ENCODE data around the gene DUSP28. TPM values are rescaled to one million over a fixed set of nuclear protein-coding genes. Genes with fewer than 3 reads are reported as not detected.

DUSP28 gene
- total and polyA plus RNA-seq, 2 experiments from 2014 or later: 2.7 to 4.3 TPM

DNA sequence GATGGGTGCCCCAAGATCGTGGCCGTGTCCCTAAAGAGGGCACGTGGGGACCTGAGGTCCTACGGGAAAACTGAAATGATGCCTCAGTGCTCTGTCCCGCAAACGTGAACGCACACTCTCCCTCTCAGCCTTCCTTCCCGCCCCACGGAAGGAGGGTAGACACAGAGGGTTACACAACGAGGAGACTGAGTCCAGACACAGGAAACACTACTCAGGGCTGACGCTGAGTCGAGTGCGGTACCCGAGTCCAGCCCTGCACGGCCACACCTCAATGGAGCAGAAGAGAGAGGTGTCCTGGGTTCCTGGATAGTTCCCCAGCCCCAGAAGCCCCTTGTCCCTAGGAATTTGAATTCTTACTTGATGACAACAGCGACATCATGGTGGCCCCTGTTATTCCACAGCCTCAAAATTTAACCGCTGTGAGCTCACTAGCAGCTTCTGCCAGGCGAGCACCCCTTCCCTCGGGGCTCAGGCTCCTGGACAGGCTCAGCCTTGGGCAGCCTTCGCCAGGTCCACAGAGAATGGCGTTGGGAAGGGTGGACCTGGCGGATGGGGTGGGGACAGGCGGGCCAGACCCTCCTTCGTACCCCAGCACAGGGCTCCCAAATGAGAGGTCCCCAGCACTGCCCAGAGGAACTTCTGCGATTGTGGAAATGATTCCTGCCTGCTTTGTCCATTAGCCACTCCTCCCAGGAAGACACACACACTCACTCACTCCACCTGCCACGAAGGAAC, 7.1 kb downstream of the DUSP28 start (continued):
- TF ChIP-seq, protein P1, sequence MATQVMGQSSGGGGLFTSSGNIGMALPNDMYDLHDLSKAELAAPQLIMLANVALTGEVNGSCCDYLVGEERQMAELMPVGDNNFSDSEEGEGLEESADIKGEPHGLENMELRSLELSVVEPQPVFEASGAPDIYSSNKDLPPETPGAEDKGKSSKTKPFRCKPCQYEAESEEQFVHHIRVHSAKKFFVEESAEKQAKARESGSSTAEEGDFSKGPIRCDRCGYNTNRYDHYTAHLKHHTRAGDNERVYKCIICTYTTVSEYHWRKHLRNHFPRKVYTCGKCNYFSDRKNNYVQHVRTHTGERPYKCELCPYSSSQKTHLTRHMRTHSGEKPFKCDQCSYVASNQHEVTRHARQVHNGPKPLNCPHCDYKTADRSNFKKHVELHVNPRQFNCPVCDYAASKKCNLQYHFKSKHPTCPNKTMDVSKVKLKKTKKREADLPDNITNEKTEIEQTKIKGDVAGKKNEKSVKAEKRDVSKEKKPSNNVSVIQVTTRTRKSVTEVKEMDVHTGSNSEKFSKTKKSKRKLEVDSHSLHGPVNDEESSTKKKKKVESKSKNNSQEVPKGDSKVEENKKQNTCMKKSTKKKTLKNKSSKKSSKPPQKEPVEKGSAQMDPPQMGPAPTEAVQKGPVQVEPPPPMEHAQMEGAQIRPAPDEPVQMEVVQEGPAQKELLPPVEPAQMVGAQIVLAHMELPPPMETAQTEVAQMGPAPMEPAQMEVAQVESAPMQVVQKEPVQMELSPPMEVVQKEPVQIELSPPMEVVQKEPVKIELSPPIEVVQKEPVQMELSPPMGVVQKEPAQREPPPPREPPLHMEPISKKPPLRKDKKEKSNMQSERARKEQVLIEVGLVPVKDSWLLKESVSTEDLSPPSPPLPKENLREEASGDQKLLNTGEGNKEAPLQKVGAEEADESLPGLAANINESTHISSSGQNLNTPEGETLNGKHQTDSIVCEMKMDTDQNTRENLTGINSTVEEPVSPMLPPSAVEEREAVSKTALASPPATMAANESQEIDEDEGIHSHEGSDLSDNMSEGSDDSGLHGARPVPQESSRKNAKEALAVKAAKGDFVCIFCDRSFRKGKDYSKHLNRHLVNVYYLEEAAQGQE (IDR thresholded peaks at IDR 0.05; ENCODE audit: unreplicated experiment): no peak
- no peak for TF ChIP-seq EZH2 (IDR thresholded peaks at IDR 0.05; ENCODE audit: low read depth, unreplicated experiment)
- TF ChIP-seq POLR2AphosphoS5 (IDR thresholded peaks at IDR 0.05; ENCODE audit: low read depth): no peak
- TF ChIP-seq, protein P2, sequence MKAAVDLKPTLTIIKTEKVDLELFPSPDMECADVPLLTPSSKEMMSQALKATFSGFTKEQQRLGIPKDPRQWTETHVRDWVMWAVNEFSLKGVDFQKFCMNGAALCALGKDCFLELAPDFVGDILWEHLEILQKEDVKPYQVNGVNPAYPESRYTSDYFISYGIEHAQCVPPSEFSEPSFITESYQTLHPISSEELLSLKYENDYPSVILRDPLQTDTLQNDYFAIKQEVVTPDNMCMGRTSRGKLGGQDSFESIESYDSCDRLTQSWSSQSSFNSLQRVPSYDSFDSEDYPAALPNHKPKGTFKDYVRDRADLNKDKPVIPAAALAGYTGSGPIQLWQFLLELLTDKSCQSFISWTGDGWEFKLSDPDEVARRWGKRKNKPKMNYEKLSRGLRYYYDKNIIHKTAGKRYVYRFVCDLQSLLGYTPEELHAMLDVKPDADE (IDR thresholded peaks at IDR 0.05): no peak
- no peak for TF ChIP-seq STAT1 (IDR thresholded peaks at IDR 0.05; ENCODE audit: unreplicated experiment)
- TF ChIP-seq, protein P3, sequence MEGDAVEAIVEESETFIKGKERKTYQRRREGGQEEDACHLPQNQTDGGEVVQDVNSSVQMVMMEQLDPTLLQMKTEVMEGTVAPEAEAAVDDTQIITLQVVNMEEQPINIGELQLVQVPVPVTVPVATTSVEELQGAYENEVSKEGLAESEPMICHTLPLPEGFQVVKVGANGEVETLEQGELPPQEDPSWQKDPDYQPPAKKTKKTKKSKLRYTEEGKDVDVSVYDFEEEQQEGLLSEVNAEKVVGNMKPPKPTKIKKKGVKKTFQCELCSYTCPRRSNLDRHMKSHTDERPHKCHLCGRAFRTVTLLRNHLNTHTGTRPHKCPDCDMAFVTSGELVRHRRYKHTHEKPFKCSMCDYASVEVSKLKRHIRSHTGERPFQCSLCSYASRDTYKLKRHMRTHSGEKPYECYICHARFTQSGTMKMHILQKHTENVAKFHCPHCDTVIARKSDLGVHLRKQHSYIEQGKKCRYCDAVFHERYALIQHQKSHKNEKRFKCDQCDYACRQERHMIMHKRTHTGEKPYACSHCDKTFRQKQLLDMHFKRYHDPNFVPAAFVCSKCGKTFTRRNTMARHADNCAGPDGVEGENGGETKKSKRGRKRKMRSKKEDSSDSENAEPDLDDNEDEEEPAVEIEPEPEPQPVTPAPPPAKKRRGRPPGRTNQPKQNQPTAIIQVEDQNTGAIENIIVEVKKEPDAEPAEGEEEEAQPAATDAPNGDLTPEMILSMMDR (conservative IDR thresholded peaks at IDR 0.05; ENCODE audit: low read depth in 2 of 2): no peak
- TF ChIP-seq JUNB (IDR thresholded peaks at IDR 0.05; ENCODE audit: unreplicated experiment): no peak

DNA sequence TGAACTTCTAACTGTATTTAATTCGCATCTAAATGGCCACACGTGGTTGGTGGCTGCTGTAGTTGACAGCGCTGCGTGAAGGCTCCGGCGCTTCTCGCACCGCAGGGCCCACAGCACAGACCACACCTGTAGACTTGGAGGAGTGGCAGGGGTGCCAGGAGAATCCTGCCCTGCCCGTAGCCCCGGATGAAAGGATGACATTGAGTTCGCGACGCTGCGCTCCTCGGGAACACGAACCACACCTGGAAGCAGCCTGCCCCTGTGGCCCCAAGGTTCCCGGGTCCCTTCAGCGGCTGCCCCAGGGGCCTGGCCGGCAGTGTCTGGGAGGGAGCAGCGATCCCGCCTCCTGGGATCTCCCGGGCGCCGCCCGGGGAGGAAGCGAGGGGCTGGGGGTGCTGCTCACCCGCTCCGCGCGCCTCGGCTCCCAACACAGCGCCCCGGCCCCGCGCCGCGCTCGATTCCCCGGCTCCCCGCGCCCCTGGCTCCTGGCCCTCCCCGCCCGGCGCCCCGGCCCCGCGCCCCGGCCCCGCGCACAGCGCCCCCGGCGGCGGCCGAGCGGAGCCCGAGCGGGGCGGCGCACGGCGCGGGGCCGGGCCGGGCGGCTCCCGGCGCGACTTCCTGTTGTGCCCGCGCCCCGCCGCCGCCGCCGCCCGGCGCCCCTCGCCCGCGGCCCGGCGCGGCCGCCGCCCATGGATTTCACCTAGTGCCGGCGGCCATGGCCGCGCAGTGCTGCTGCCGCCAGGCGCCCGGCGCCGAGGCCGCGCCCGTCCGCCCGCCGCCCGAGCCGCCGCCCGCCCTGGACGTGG, 7.9 kb downstream of the DUSP28 start, which contains the start of gene RNPEPL1:
Gene RNPEPL1 (plus strand): TSS at position 613 of the 806 bp plus-strand sequence. CDS start 103 bp downstream, at position 716.
- no peaks in the 10 kb centered on the region for H3K9me3 Mint-ChIP-seq
- H3K27me3 Mint-ChIP-seq (ENCODE audit: insufficient read depth, low read depth, poor library complexity): peaks cover 36% of the 10 kb centered on the region
- H3K9me2 ChIP-seq (ENCODE audit: insufficient read depth): peaks cover 1% of the 10 kb centered on the region; the same call in 1 of the 2 replicates
- no peaks in the 10 kb centered on the region for H3K36me3 ChIP-seq (ENCODE audit: insufficient read depth)
- DNase-seq (ENCODE audit: low spot score): peak; percentile 60
- H3K27ac ChIP-seq (ENCODE audit: low read depth): no peak within 1 kb of the TSS
- no peak for TF ChIP-seq EZH2phosphoT487 (IDR thresholded peaks at IDR 0.05; ENCODE audit: unreplicated experiment)
- TF ChIP-seq CREB1 (CRISPR knock-in tag; IDR thresholded peaks at IDR 0.05; ENCODE audit: low read depth): no peak
- TF ChIP-seq, protein P3 (conservative IDR thresholded peaks at IDR 0.05; ENCODE audit: low read depth in 2 of 2): no peak
- no peaks in the 10 kb centered on the region; the same call in 1 of the 2 replicates for H4K20me1 ChIP-seq (replicated peaks; ENCODE audit: insufficient read depth)
- H3K4me1 ChIP-seq (ENCODE audit: insufficient read depth): peaks cover 7% of the 10 kb centered on the region; the same call in 1 of the 2 replicates
- H3K36me3 Mint-ChIP-seq (ENCODE audit: low read depth): 0 out of 3 replicates have a peak, but pooled peaks cover 3% of the 10 kb centered on the region
- peaks cover 7% of the 10 kb centered on the region; the same call in 1 of the 2 replicates for H3F3A ChIP-seq (replicated peaks; ENCODE audit: low read depth)
- peaks cover 24% of the 10 kb centered on the region for H3K4me1 Mint-ChIP-seq
- ATAC-seq: peak; percentile 19
- peak within 1 kb of the TSS; percentile 70 for H3K4me3 Mint-ChIP-seq
- peak within 1 kb of the TSS; percentile 86 for H3K4me2 ChIP-seq
- no peaks in the 10 kb centered on the region for H3K79me2 ChIP-seq (replicated peaks; ENCODE audit: insufficient read depth)
- H3K27ac Mint-ChIP-seq: no peak within 1 kb of the TSS
- peak within 1 kb of the TSS; percentile 68 for H3K4me3 ChIP-seq
- H2AFZ ChIP-seq: peak within 1 kb of the TSS; percentile 89; the same call in 1 of the 2 replicates
- H3K27me3 ChIP-seq (ENCODE audit: insufficient read depth): peaks cover 32% of the 10 kb centered on the region

All from GM23338 (cell line).